GM18520 (cell line): Measurements from ENCODE around the gene KIRREL3.

Source experiments
- ATAC-seq: cut with Tn5 transposase; IDR thresholded peaks from one replicate; pipeline ENCODE4 v1.9.1; 2021; ENCODE audit not compliant: unreplicated experiment

Gene KIRREL3

GRCh38 chr11:126834573-126834972 lies 166.0 kb downstream of the KIRREL3 start:
- no peak for ATAC-seq

GRCh38 chr11:126834149-126834548 lies 166.4 kb downstream of the KIRREL3 start:
- no peak for ATAC-seq

GRCh38 chr11:126833065-126833464 lies 167.5 kb downstream of the KIRREL3 start:
- no peak for ATAC-seq

- no peak for ATAC-seq
These were observed 168.2 kb downstream of the KIRREL3 start for GRCh38 chr11:126832387-126832786.

- ATAC-seq: no peak
These were observed 170.3 kb downstream of the KIRREL3 start for GRCh38 chr11:126830216-126830806.

GRCh38 chr11:126829716-126830115 lies 170.9 kb downstream of the KIRREL3 start:
- ATAC-seq: no peak

- no peak for ATAC-seq
These were observed 176.4 kb downstream of the KIRREL3 start for GRCh38 chr11:126824035-126824607.

- no peak for ATAC-seq
These were observed 177.3 kb downstream of the KIRREL3 start for GRCh38 chr11:126823274-126823673.

- ATAC-seq: no peak
These were observed 178.7 kb downstream of the KIRREL3 start for GRCh38 chr11:126821827-126822226.

GRCh38 chr11:126819194-126819593 lies 181.4 kb downstream of the KIRREL3 start:
- no peak for ATAC-seq

GRCh38 chr11:126817523-126818450 lies 182.8 kb downstream of the KIRREL3 start:
- no peak for ATAC-seq

- ATAC-seq: no peak
These were observed 183.5 kb downstream of the KIRREL3 start for GRCh38 chr11:126817096-126817495.

GRCh38 chr11:126816645-126817044 lies 183.9 kb downstream of the KIRREL3 start:
- ATAC-seq: no peak

- ATAC-seq: no peak
These were observed 185.5 kb downstream of the KIRREL3 start for GRCh38 chr11:126815111-126815510.

- ATAC-seq: no peak
These were observed 189.8 kb downstream of the KIRREL3 start for GRCh38 chr11:126810776-126811175.

- no peak for ATAC-seq
These were observed 190.9 kb downstream of the KIRREL3 start for GRCh38 chr11:126809514-126810289.

GRCh38 chr11:126808836-126809235 lies 191.7 kb downstream of the KIRREL3 start:
- no peak for ATAC-seq

GRCh38 chr11:126808296-126808695 lies 192.3 kb downstream of the KIRREL3 start:
- no peak for ATAC-seq

GRCh38 chr11:126805870-126806269 lies 194.7 kb downstream of the KIRREL3 start:
- ATAC-seq: no peak

GRCh38 chr11:126804363-126804762 lies 196.2 kb downstream of the KIRREL3 start:
- ATAC-seq: no peak

GRCh38 chr11:126800009-126800408 lies 200.6 kb downstream of the KIRREL3 start:
- ATAC-seq: no peak
